HepG2 (cell line): Measurements from ENCODE around the gene C1QL3. TPM values are rescaled to one million over a fixed set of nuclear protein-coding genes. Genes with fewer than 3 reads are reported as not detected.

Experiments
- ATAC-seq: fragments of 200-7000 bp; cut with Tn5 transposase; 3 replicates; pipeline ENCODE4 v1.9.1; 2020; ENCODE audit warnings: mild to moderate bottlenecking, moderate library complexity
- BruUV-seq: library from RNA; stranded (reverse); fragments of 400-500 nt; replicated peaks from 2 replicates; lab custom pipeline; 2021; lab: Mats Ljungman, UMichigan
- CTCF ChIA-PET: fragments of 300-600 bp; formaldehyde crosslinking; extraction: SDS; loops from one replicate; lab custom pipeline; 2021; ENCODE audit warnings: low total read pairs, inconsistent platforms, low intra/inter-chr PET ratio; lab: Yijun Ruan, JAX
- POLR2A ChIA-PET: fragments of 350-600 bp; sonication (Branson Sonifier 250); formaldehyde crosslinking; loops from one replicate; lab custom pipeline; 2020; ENCODE audit warnings: antibody characterized with exemption, inconsistent platforms; lab: Yijun Ruan, JAX
- DNase-seq: peaks from one replicate; pipeline ENCODE4 v3.0.0-alpha.2; 2015; ENCODE audit warnings: low spot score
- FAIRE-seq: peaks from 3 replicates; lab custom pipeline; 2011; peaks lifted over from hg19 to GRCh38; lab: Jason Lieb, UNC
- H2AFZ ChIP-seq: one replicate; pipeline ENCODE4 v1.6.1; 2011; ENCODE audit warnings: low read length, inconsistent platforms
- H3K27ac ChIP-seq: fragments of 300-600 bp; 3 replicates; pipeline ENCODE4 v1.8.0; 2011; ENCODE audit warnings: mixed run types, mild to moderate bottlenecking, mixed read lengths, low read length, inconsistent platforms; ENCODE audit not compliant: insufficient read depth; ENCODE audit errors: extremely low read length
- H3K27me3 ChIP-seq, 2 experiments: fragments of 200-600 bp in 1 of 2; 2 replicates in 1 of 2; 3 replicates in 1 of 2; pipeline versions ENCODE4 v1.6.0 to v1.8.0; 2011; ENCODE audit warnings: low read length in 2 of 2, mild to moderate bottlenecking in 2 of 2, moderate library complexity in 2 of 2, inconsistent platforms in 1 of 2; ENCODE audit not compliant: insufficient read depth in 2 of 2, control insufficient read depth in 1 of 2
- H3K36me3 ChIP-seq, 2 experiments: fragments of 200-600 bp in 1 of 2; replicated peaks in 1 of 2; 2 replicates in 1 of 2; 3 replicates in 1 of 2; pipeline versions ENCODE4 v1.5.1 to v1.8.0; 2011; ENCODE audit warnings: low read length in 2 of 2, inconsistent platforms in 1 of 2; ENCODE audit not compliant: insufficient read depth in 2 of 2, control insufficient read depth in 1 of 2
- H3K4me1 ChIP-seq: 2 replicates; pipeline ENCODE4 v1.5.1; 2012; ENCODE audit warnings: low read length, inconsistent platforms; ENCODE audit not compliant: insufficient read depth
- H3K4me2 ChIP-seq: 2 replicates; pipeline ENCODE4 v1.6.0; 2011; ENCODE audit warnings: low read depth, low read length, inconsistent platforms
- H3K4me3 ChIP-seq, 3 experiments: fragments of 200-600 bp in 1 of 3; sonication (generic), shearing (Covaris generic) in 1 of 3; replicated peaks in 1 of 3; 2 replicates each; pipeline ENCODE4 v1.5.1; 2011 to 2016; ENCODE audit warnings: low read length in 3 of 3, inconsistent platforms in 2 of 3, low read depth in 2 of 3, mild to moderate bottlenecking in 2 of 3, control low read depth in 1 of 3, mixed read lengths in 1 of 3; ENCODE audit not compliant: insufficient read depth in 1 of 3
- H3K79me2 ChIP-seq: one replicate; pipeline ENCODE4 v1.6.1; 2011; ENCODE audit warnings: low read length, inconsistent platforms; ENCODE audit not compliant: insufficient read depth
- H3K9ac ChIP-seq: 2 replicates; pipeline ENCODE4 v1.6.0; 2011; ENCODE audit warnings: mild to moderate bottlenecking, low read depth, low read length, inconsistent platforms; ENCODE audit not compliant: insufficient read depth
- H3K9me3 ChIP-seq: 2 replicates; pipeline ENCODE4 v1.5.1; 2012; ENCODE audit warnings: mild to moderate bottlenecking, low read length
- H4K20me1 ChIP-seq: 2 replicates; pipeline ENCODE4 v1.6.0; 2011; ENCODE audit warnings: inconsistent platforms, mild to moderate bottlenecking, low read length, moderate library complexity; ENCODE audit not compliant: insufficient read depth
- ARHGAP35 ChIP-seq: sonication (generic); formaldehyde crosslinking; IDR thresholded peaks from 2 replicates; pipeline ENCODE4 v1.9.0; 2022; ENCODE audit warnings: mild to moderate bottlenecking, inconsistent platforms, moderate library complexity, missing genetic modification reagents, borderline replicate concordance
- DDIT3 ChIP-seq: sonication (generic); formaldehyde crosslinking; IDR thresholded peaks from 2 replicates; pipeline ENCODE4 v1.4.0; 2020; ENCODE audit warnings: mild to moderate bottlenecking, missing genetic modification reagents
- HDAC6 ChIP-seq: fragments of 200-600 bp; sonication (generic); IDR thresholded peaks from 2 replicates; pipeline ENCODE4 v1.7.0; 2017; ENCODE audit warnings: mild to moderate bottlenecking, antibody characterized with exemption, low read length, low read depth
- KLF12 ChIP-seq: sonication (generic); formaldehyde crosslinking; IDR thresholded peaks from 2 replicates; pipeline ENCODE4 v1.4.0; 2020; ENCODE audit warnings: missing genetic modification reagents, borderline replicate concordance
- MED8 ChIP-seq: sonication (generic); formaldehyde crosslinking; IDR thresholded peaks from 2 replicates; pipeline ENCODE4 v1.8.1; 2023; ENCODE audit warnings: mild to moderate bottlenecking, missing genetic modification reagents; ENCODE audit not compliant: insufficient replicate concordance
- MTA3 ChIP-seq: sonication (generic); formaldehyde crosslinking; IDR thresholded peaks from 2 replicates; pipeline ENCODE4 v1.4.0; 2020; ENCODE audit warnings: missing genetic modification reagents
- MXD3 ChIP-seq: IDR thresholded peaks from 2 replicates; pipeline ENCODE4 v1.6.1; 2016; ENCODE audit warnings: mild to moderate bottlenecking, missing biosample characterization, missing genetic modification reagents
- PRPF4 ChIP-seq: fragments of 200-400 bp; formaldehyde crosslinking; IDR thresholded peaks from 2 replicates; pipeline ENCODE4 v1.6.1; 2016; ENCODE audit warnings: low read length, low read depth; ENCODE audit not compliant: poor library complexity, severe bottlenecking
- SP2 ChIP-seq: sonication (generic); formaldehyde crosslinking; IDR thresholded peaks from 2 replicates; pipeline ENCODE4 v1.5.1; 2020; ENCODE audit warnings: mild to moderate bottlenecking, missing genetic modification reagents
- STAT5B ChIP-seq: sonication (generic); formaldehyde crosslinking; IDR thresholded peaks from 2 replicates; pipeline ENCODE4 v1.4.0; 2020; ENCODE audit warnings: missing genetic modification reagents
- WIZ ChIP-seq: sonication (generic); formaldehyde crosslinking; IDR thresholded peaks from 2 replicates; pipeline ENCODE4 v1.5.1; 2020; ENCODE audit warnings: mild to moderate bottlenecking, missing genetic modification reagents
- ZBTB1 ChIP-seq: sonication (generic); formaldehyde crosslinking; IDR thresholded peaks from 2 replicates; pipeline ENCODE4 v1.4.0; 2020; ENCODE audit warnings: missing genetic modification reagents, borderline replicate concordance
- ZFY ChIP-seq: sonication (generic); formaldehyde crosslinking; IDR thresholded peaks from 2 replicates; pipeline ENCODE4 v1.4.0; 2020; ENCODE audit warnings: missing genetic modification reagents
- ZGPAT ChIP-seq: IDR thresholded peaks from 2 replicates; pipeline ENCODE4 v1.6.1; 2016; ENCODE audit warnings: mild to moderate bottlenecking
- ZKSCAN8 ChIP-seq: IDR thresholded peaks from 2 replicates; pipeline ENCODE4 v1.6.1; 2016; ENCODE audit warnings: borderline replicate concordance, missing genetic modification reagents, missing compliant biosample characterization
- ZMYM4 ChIP-seq: sonication (generic); formaldehyde crosslinking; IDR thresholded peaks from 2 replicates; pipeline ENCODE4 v1.8.1; 2023; ENCODE audit warnings: mild to moderate bottlenecking, missing genetic modification reagents
- ZNF17 ChIP-seq: sonication (generic); formaldehyde crosslinking; IDR thresholded peaks from 2 replicates; pipeline ENCODE4 v1.5.0; 2020; ENCODE audit warnings: mild to moderate bottlenecking, missing genetic modification reagents
- ZNF263 ChIP-seq: sonication (generic); formaldehyde crosslinking; IDR thresholded peaks from 2 replicates; pipeline ENCODE4 v1.4.0; 2020; ENCODE audit warnings: missing genetic modification reagents
- ZNF501 ChIP-seq: sonication (generic); formaldehyde crosslinking; IDR thresholded peaks from 2 replicates; pipeline ENCODE4 v1.5.1; 2020; ENCODE audit warnings: mild to moderate bottlenecking, moderate library complexity, missing genetic modification reagents
- ZNF597 ChIP-seq: sonication (generic); formaldehyde crosslinking; IDR thresholded peaks from 2 replicates; pipeline ENCODE4 v1.5.0; 2020; ENCODE audit warnings: missing genetic modification reagents
- ZNF616 ChIP-seq: sonication (generic); formaldehyde crosslinking; IDR thresholded peaks from 2 replicates; pipeline ENCODE4 v1.5.0; 2020; ENCODE audit warnings: low read depth, mild to moderate bottlenecking, missing genetic modification reagents
- ZNF672 ChIP-seq: sonication (generic); formaldehyde crosslinking; IDR thresholded peaks from 2 replicates; pipeline ENCODE4 v1.8.1; 2022; ENCODE audit warnings: missing genetic modification reagents
- WGBS: methylation state at CpG from one replicate; pipeline ENCODE4 v1.1.6; 2017; ENCODE audit warnings: low lambda C conversion rate; 5-methylcytosine and 5-hydroxymethylcytosine counted together
- in situ Hi-C: cut with HindIII; loops from 2 replicates; pipeline ENCODE4 v1.10.0; 2017; ENCODE audit warnings: low pct_unique_long_range_greater_than_20kb; ENCODE audit not compliant: extremely low pct_ligation_motif_present
- intact Hi-C: fragments of 100-400 bp; cut with micrococcal nuclease; formaldehyde crosslinking; loops from one replicate; pipeline ENCODE4 v1.10.0; 2022; ENCODE audit not compliant: unreplicated experiment
- polyA plus RNA-seq, 8 experiments: library from polyadenylated mRNA; depleted of rRNA in 3 of 8; stranded (reverse) in 7 of 8; unstranded in 1 of 8; fragments of >200 nt; fragmentation: Illumina TruSeq in 4 of 8; extraction: Trizol in 4 of 8; gene quantifications; 2 replicates each; pipeline versions ENCODE4 v1.2.1 to v1.2.3, GENCODE V29; 2011 to 2016; ENCODE audit warnings: low read depth in 4 of 8, missing spikeins in 1 of 8, mixed read lengths in 1 of 8; ENCODE audit not compliant: insufficient read depth in 1 of 8
- total RNA-seq, 5 experiments: library from RNA; depleted of rRNA; stranded (reverse); fragments of >200 nt; fragmentation: Illumina TruSeq; extraction: Trizol; gene quantifications; 2 replicates each; pipeline ENCODE4 v1.2.3, GENCODE V29; 2016; ENCODE audit warnings: low read depth in 1 of 5

C1QL3 gene
- total and polyA plus RNA-seq, 2 of the 13 experiments (the other 11 are each of a cell fraction or from before 2014, with no cell fraction given), result not detected

GRCh38 chr10:16505161-16505560 lies 16.5 kb downstream of the C1QL3 start (continued):
- TF ChIP-seq ZNF501, result no peak
- TF ChIP-seq ZNF17 (CRISPR knock-in tag), result no peak
- TF ChIP-seq ZFY (CRISPR knock-in tag), result no peak

GRCh38 chr10:16497911-16498310 lies 23.8 kb downstream of the C1QL3 start:
- no peaks in the 10 kb centered on the region for H3K4me1 ChIP-seq
- no peaks in the 10 kb centered on the region for H4K20me1 ChIP-seq
- intact Hi-C loops (no loop called here), in situ Hi-C loops (no loop called here)
- no peaks in the 10 kb centered on the region for H3K36me3 ChIP-seq
- WGBS, result 82% methylated on average over 4 of the region's 4 CpGs
- H3K4me2 ChIP-seq, result no peak overlapping the region
- no peak for DNase-seq
- no peak for FAIRE-seq
- H3K9me3 ChIP-seq, result no peaks in the 10 kb centered on the region
- H3K27me3 ChIP-seq, result no peaks in the 10 kb centered on the region
- TF ChIP-seq MXD3 (no peak), ZBTB1 (CRISPR knock-in tag) (no peak), MED8 (CRISPR knock-in tag) (no peak), ZNF616 (CRISPR knock-in tag) (no peak), KLF12 (CRISPR knock-in tag) (no peak), PRPF4 (no peak), ZKSCAN8 (CRISPR knock-in tag) (no peak), WIZ (CRISPR knock-in tag) (no peak), ZMYM4 (CRISPR knock-in tag) (no peak), MTA3 (CRISPR knock-in tag) (no peak), HDAC6 (no peak), ZNF672 (no peak), ZNF597 (CRISPR knock-in tag) (no peak), STAT5B (CRISPR knock-in tag) (no peak), DDIT3 (CRISPR knock-in tag) (no peak), ARHGAP35 (CRISPR knock-in tag) (no peak), ZGPAT (CRISPR knock-in tag) (no peak), SP2 (CRISPR knock-in tag) (no peak), ZNF263 (CRISPR knock-in tag) (no peak)
- no peak for ATAC-seq
- ChIA-PET CTCF (no interaction called here), POLR2A (no interaction called here)
- BruUV-seq, result no TSS peak
- H2AFZ ChIP-seq, result no peak overlapping the region
- H3K9ac ChIP-seq, result no peak overlapping the region
- no peak overlapping the region for H3K4me3 ChIP-seq
- no peaks in the 10 kb centered on the region for H3K79me2 ChIP-seq
- H3K27ac ChIP-seq, result no peak overlapping the region
